PC-3 (cell line): Measurements from ENCODE around the gene ARHGDIG. TPM values are rescaled to one million over a fixed set of nuclear protein-coding genes. Genes with fewer than 3 reads are reported as not detected.

Experiments used
- ATAC-seq: fragments of 200-7000 bp; cut with Tn5 transposase; 2 replicates; pipeline ENCODE4 v1.9.1; 2020; ENCODE audit warnings: mild to moderate bottlenecking, moderate library complexity
- BruUV-seq: library from RNA; stranded (reverse); fragments of 400-500 nt; replicated peaks from 2 replicates; lab custom pipeline; 2021; lab: Mats Ljungman, UMichigan
- CTCF ChIA-PET: fragments of 300-600 bp; sonication (Branson Sonifier 250); formaldehyde crosslinking; loops from one replicate; lab custom pipeline; 2022; ENCODE audit warnings: antibody characterized with exemption; lab: Charles Lee
- POLR2A ChIA-PET: fragments of 300-600 bp; sonication (Branson Sonifier 250); formaldehyde crosslinking; loops from one replicate; lab custom pipeline; 2022; ENCODE audit warnings: antibody characterized with exemption; ENCODE audit not compliant: unreplicated experiment; lab: Charles Lee
- DNase-seq: peaks from one replicate; pipeline ENCODE4 v3.0.0-alpha.2; 2015
- H2AFZ ChIP-seq: fragments of 300-600 bp; sonication (generic); 2 replicates; pipeline ENCODE4 v1.6.0; 2016; ENCODE audit warnings: antibody characterized with exemption, low read length
- H3F3A ChIP-seq: fragments of 300-600 bp; sonication (generic); one replicate; pipeline ENCODE4 v1.6.0; 2017; ENCODE audit warnings: antibody characterized with exemption, low read length, control low read depth, mild to moderate bottlenecking; ENCODE audit not compliant: unreplicated experiment
- H3K27ac ChIP-seq: fragments of 300-600 bp; sonication (generic); 2 replicates; pipeline ENCODE4 v1.5.1; 2016; ENCODE audit warnings: mild to moderate bottlenecking, low read length
- H3K27me3 ChIP-seq: fragments of 300-600 bp; sonication (generic); 2 replicates; pipeline ENCODE4 v1.6.1; 2016; ENCODE audit warnings: low read length, mixed read lengths
- H3K36me3 ChIP-seq: fragments of 300-600 bp; sonication (generic); 2 replicates; pipeline ENCODE4 v1.6.1; 2016; ENCODE audit warnings: low read depth, mixed run types, low read length, mixed read lengths
- H3K4me1 ChIP-seq: fragments of 300-600 bp; sonication (generic); 2 replicates; pipeline ENCODE4 v1.5.1; 2016; ENCODE audit warnings: low read length; ENCODE audit not compliant: insufficient read depth
- H3K4me2 ChIP-seq: fragments of 300-600 bp; sonication (generic); 2 replicates; pipeline ENCODE4 v1.6.0; 2016; ENCODE audit warnings: low read length
- H3K4me3 ChIP-seq: fragments of 300-600 bp; sonication (generic); 2 replicates; pipeline ENCODE4 v1.5.1; 2016; ENCODE audit warnings: mild to moderate bottlenecking, low read length, mixed read lengths
- H3K79me2 ChIP-seq: fragments of 300-600 bp; sonication (generic); 2 replicates; pipeline ENCODE4 v1.6.1; 2017; ENCODE audit warnings: low read length, mixed read lengths
- H3K9ac ChIP-seq: fragments of 300-600 bp; sonication (generic); 2 replicates; pipeline ENCODE4 v1.6.0; 2016; ENCODE audit warnings: mild to moderate bottlenecking, low read length
- H3K9me2 ChIP-seq: fragments of 300-600 bp; sonication (generic); replicated peaks from 2 replicates; pipeline ENCODE4 v1.6.1; 2016; ENCODE audit warnings: mixed run types, low read length, mixed read lengths
- H3K9me3 ChIP-seq: fragments of 300-600 bp; sonication (generic); 2 replicates; pipeline ENCODE4 v1.6.1; 2016; ENCODE audit warnings: low read length, mixed read lengths
- H4K20me1 ChIP-seq: fragments of 300-600 bp; sonication (generic); 2 replicates; pipeline ENCODE4 v1.6.1; 2016; ENCODE audit warnings: low read length, mixed read lengths
- CTCF ChIP-seq: fragments of 300-600 bp; sonication (generic); conservative IDR thresholded peaks from 2 replicates; pipeline ENCODE4 v1.5.1; 2017; ENCODE audit warnings: antibody characterized with exemption, low read depth, mild to moderate bottlenecking, low read length
- EZH2 ChIP-seq: fragments of 300-600 bp; sonication (generic); IDR thresholded peaks from one replicate; pipeline ENCODE4 v1.6.1; 2017; ENCODE audit warnings: antibody characterized with exemption, mild to moderate bottlenecking, low read length; ENCODE audit not compliant: unreplicated experiment
- EZH2phosphoT487 ChIP-seq: fragments of 300-600 bp; sonication (generic); IDR thresholded peaks from 2 replicates; pipeline ENCODE4 v1.6.1; 2018; ENCODE audit warnings: mild to moderate bottlenecking, antibody characterized with exemption, low read length, borderline replicate concordance
- intact Hi-C: fragments of 100-400 bp; cut with micrococcal nuclease; formaldehyde crosslinking; loops from 2 replicates; pipeline ENCODE4 v1.9.0; 2023
- total RNA-seq: library from RNA; depleted of rRNA; stranded (reverse); fragments of >200 nt; gene quantifications from 2 replicates; pipeline ENCODE4 v1.2.3, GENCODE V29; 2014

The ARHGDIG gene
- total RNA-seq, 1 experiment from 2014 or later, result not detected

GRCh38 chr16:301950-302349 lies 21.6 kb downstream of the ARHGDIG start:
- no peaks in the 10 kb centered on the region for H4K20me1 ChIP-seq
- H3K9me3 ChIP-seq, result no peaks in the 10 kb centered on the region
- H3K27me3 ChIP-seq, result no peaks in the 10 kb centered on the region
- H3K9me2 ChIP-seq, result no peaks in the 10 kb centered on the region
- H3K4me1 ChIP-seq, result no peaks in the 10 kb centered on the region
- ChIA-PET POLR2A (no interaction called here), CTCF (no interaction called here)
- BruUV-seq, result no TSS peak
- no peak overlapping the region for H3K4me2 ChIP-seq
- intact Hi-C loops, result no loop called here
- H3K36me3 ChIP-seq, result no peaks in the 10 kb centered on the region
- no peak overlapping the region for H3K27ac ChIP-seq
- no peaks in the 10 kb centered on the region for H3F3A ChIP-seq
- no peak for DNase-seq
- no peak overlapping the region for H3K9ac ChIP-seq
- TF ChIP-seq CTCF (no peak), EZH2phosphoT487 (no peak), EZH2 (no peak)
- H3K79me2 ChIP-seq, result no peaks in the 10 kb centered on the region
- no peak overlapping the region for H2AFZ ChIP-seq
- no peak overlapping the region for H3K4me3 ChIP-seq
- ATAC-seq, result no peak

- Histone ChIP-seq H3K27me3 (no peaks in the 10 kb centered on the region), H3K79me2 (no peaks in the 10 kb centered on the region), H3F3A (no peaks in the 10 kb centered on the region), H3K4me3 (no peak overlapping the region), H2AFZ (no peak overlapping the region), H3K27ac (no peak overlapping the region), H3K4me1 (no peaks in the 10 kb centered on the region), H3K9me3 (no peaks in the 10 kb centered on the region), H3K9ac (no peak overlapping the region), H3K9me2 (no peaks in the 10 kb centered on the region), H3K36me3 (no peaks in the 10 kb centered on the region), H3K4me2 (no peak overlapping the region), H4K20me1 (no peaks in the 10 kb centered on the region)
- intact Hi-C loops, result no loop called here
- DNase-seq, result no peak
- no peak for ATAC-seq
- POLR2A ChIA-PET, result no interaction called here
- CTCF ChIA-PET, result no interaction called here
- no peak for TF ChIP-seq EZH2
- TF ChIP-seq CTCF, result no peak
- no peak for TF ChIP-seq EZH2phosphoT487
- no TSS peak for BruUV-seq
Observed at GRCh38 chr16:303760-304505, 23.5 kb downstream of the ARHGDIG start.

GRCh38 chr16:305916-306626 lies 25.7 kb downstream of the ARHGDIG start:
- intact Hi-C loops, result no loop called here
- BruUV-seq, result no TSS peak
- no peak overlapping the region for H3K4me3 ChIP-seq
- H3K4me1 ChIP-seq, result no peaks in the 10 kb centered on the region
- no peak overlapping the region for H3K27ac ChIP-seq
- H3K4me2 ChIP-seq, result no peak overlapping the region
- POLR2A ChIA-PET, result no interaction called here
- H3K9me3 ChIP-seq, result no peaks in the 10 kb centered on the region
- H3K9ac ChIP-seq, result no peak overlapping the region
- H3K36me3 ChIP-seq, result no peaks in the 10 kb centered on the region
- CTCF ChIA-PET, result no interaction called here
- H3K79me2 ChIP-seq, result no peaks in the 10 kb centered on the region
- no peak overlapping the region for H2AFZ ChIP-seq
- H4K20me1 ChIP-seq, result no peaks in the 10 kb centered on the region
- no peak for ATAC-seq
- no peaks in the 10 kb centered on the region for H3F3A ChIP-seq
- no peak for DNase-seq
- TF ChIP-seq CTCF, result no peak
- TF ChIP-seq EZH2phosphoT487, result no peak
- TF ChIP-seq EZH2, result no peak
- no peaks in the 10 kb centered on the region for H3K9me2 ChIP-seq
- H3K27me3 ChIP-seq, result no peaks in the 10 kb centered on the region
